Measurements from ENCODE around the gene R3HDML. TPM values are rescaled to one million over a fixed set of nuclear protein-coding genes. Genes with fewer than 3 reads are reported as not detected.

The R3HDML gene
- total RNA-seq, 2 experiments from 2014 or later: not detected

GRCh38 chr20:44328428-44328827 is 8.4 kb upstream of the R3HDML start:
- Mint-ChIP-seq H3K27ac (no peak overlapping the region), H3K36me3 (ENCODE audit: low read depth) (no peaks in the 10 kb centered on the region), H3K4me1 (ENCODE audit: low read depth) (no peaks in the 10 kb centered on the region), H3K27me3 (no peaks in the 10 kb centered on the region), H3K4me3 (no peak overlapping the region), H3K9me3 (no peaks in the 10 kb centered on the region)
- intact Hi-C loops (cut with micrococcal nuclease): no loop called here
- CTCF ChIA-PET: interaction anchor here (1.1 to 4.7 kb wide), 2 partner anchors 11 to 17 kb away, joined by 4 to 25 read pairs; partner anchors contain the start of gene FITM2
- DNase-seq (no peak), ATAC-seq (no peak)
- TF ChIP-seq, protein P1, sequence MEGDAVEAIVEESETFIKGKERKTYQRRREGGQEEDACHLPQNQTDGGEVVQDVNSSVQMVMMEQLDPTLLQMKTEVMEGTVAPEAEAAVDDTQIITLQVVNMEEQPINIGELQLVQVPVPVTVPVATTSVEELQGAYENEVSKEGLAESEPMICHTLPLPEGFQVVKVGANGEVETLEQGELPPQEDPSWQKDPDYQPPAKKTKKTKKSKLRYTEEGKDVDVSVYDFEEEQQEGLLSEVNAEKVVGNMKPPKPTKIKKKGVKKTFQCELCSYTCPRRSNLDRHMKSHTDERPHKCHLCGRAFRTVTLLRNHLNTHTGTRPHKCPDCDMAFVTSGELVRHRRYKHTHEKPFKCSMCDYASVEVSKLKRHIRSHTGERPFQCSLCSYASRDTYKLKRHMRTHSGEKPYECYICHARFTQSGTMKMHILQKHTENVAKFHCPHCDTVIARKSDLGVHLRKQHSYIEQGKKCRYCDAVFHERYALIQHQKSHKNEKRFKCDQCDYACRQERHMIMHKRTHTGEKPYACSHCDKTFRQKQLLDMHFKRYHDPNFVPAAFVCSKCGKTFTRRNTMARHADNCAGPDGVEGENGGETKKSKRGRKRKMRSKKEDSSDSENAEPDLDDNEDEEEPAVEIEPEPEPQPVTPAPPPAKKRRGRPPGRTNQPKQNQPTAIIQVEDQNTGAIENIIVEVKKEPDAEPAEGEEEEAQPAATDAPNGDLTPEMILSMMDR (IDR thresholded peaks at IDR 0.05): no peak
- POLR2A ChIA-PET: no interaction called here

DNA sequence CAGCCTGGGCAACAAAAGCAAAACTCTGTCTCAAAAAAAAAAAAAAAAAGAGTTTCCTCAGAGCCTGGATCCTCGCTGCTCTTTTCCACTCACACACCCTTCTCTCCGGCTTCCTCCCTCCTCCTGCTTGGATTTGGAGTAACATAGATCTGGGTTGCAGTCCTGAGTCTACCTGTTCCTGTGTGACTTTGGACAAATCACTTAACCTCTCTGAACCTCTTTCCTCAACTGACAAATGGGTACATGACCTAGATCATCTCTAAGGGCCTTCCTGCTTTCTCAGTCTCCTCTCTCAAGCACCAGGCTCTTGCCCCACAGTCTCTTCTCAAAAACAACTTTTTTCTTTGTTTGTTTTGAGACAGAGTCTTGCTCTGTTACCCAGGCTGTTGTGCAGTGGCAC is 5.6 kb upstream of the R3HDML start:
- POLR2A ChIA-PET: no interaction called here
- CTCF ChIA-PET: interaction anchor here (1.4 to 1.7 kb wide), 2 partner anchors 20 to 115 kb away, joined by 3 read pairs; partner anchors contain the start of gene FITM2

GRCh38 chr20:44334306-44334705 is 2.5 kb upstream of the R3HDML start:
- Mint-ChIP-seq H3K9me3 (no peaks in the 10 kb centered on the region), H3K36me3 (ENCODE audit: low read depth) (no peaks in the 10 kb centered on the region), H3K4me1 (ENCODE audit: low read depth) (no peaks in the 10 kb centered on the region), H3K27me3 (peaks cover 4% of the 10 kb centered on the region), H3K27ac (no peak overlapping the region), H3K4me3 (no peak overlapping the region)
- intact Hi-C loops (cut with micrococcal nuclease): no loop called here
- POLR2A ChIA-PET: no interaction called here
- no peak for DNase-seq
- no peak for ATAC-seq
- TF ChIP-seq, protein P1 (IDR thresholded peaks at IDR 0.05): no peak
- CTCF ChIA-PET: interaction anchor here (1.1 kb wide), 1 partner anchor 117 kb away, joined by 3 read pairs; no protein-coding TSS in a partner anchor

More for the DNA sequence above, 5.6 kb upstream of the R3HDML start:
- ATAC-seq: no peak
- TF ChIP-seq, protein P1 (IDR thresholded peaks at IDR 0.05): no peak
- DNase-seq: no peak
- Mint-ChIP-seq H3K9me3 (no peaks in the 10 kb centered on the region), H3K4me1 (ENCODE audit: low read depth) (no peaks in the 10 kb centered on the region), H3K4me3 (no peak overlapping the region), H3K27me3 (no peaks in the 10 kb centered on the region), H3K36me3 (ENCODE audit: low read depth) (no peaks in the 10 kb centered on the region), H3K27ac (no peak overlapping the region)
- intact Hi-C loops (cut with micrococcal nuclease): no loop called here

DNA sequence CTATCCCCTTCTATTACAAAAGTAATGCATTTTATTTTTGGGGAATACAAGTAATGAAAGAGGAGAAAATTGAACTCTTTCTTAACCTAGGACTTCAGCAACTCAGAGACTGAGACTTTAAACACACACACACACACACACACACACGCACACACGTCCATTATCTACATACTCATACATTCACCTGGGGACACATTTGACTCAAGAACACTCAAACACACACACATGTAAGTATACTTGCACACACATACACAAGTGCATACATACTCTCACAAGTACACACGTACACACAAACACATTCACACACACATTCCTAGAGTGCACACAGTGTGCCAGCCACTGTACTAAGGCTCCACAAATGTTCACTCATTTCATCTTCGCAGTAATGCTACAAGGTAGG is 2.1 kb upstream of the R3HDML start:
- Mint-ChIP-seq H3K27me3 (peaks cover 4% of the 10 kb centered on the region), H3K9me3 (no peaks in the 10 kb centered on the region), H3K4me1 (ENCODE audit: low read depth) (no peaks in the 10 kb centered on the region), H3K4me3 (no peak overlapping the region), H3K36me3 (ENCODE audit: low read depth) (no peaks in the 10 kb centered on the region), H3K27ac (no peak overlapping the region)
- ATAC-seq: no peak
- TF ChIP-seq, protein P1 (IDR thresholded peaks at IDR 0.05): no peak
- intact Hi-C loops (cut with micrococcal nuclease): no loop called here
- ChIA-PET CTCF (interaction anchor here (1.1 kb wide), 1 partner anchor 118 kb away, joined by 3 read pairs; no protein-coding TSS in a partner anchor), POLR2A (no interaction called here)
- DNase-seq: no peak

GRCh38 chr20:44335675-44336074 is 1.2 kb upstream of the R3HDML start:
- H3K36me3 Mint-ChIP-seq (ENCODE audit: low read depth): no peaks in the 10 kb centered on the region
- ChIA-PET CTCF (no interaction called here), POLR2A (no interaction called here)
- H3K27ac Mint-ChIP-seq: no peak overlapping the region
- peaks cover 4% of the 10 kb centered on the region for H3K27me3 Mint-ChIP-seq
- H3K4me3 Mint-ChIP-seq: no peak overlapping the region
- no peak for ATAC-seq
- no peaks in the 10 kb centered on the region for H3K4me1 Mint-ChIP-seq (ENCODE audit: low read depth)
- no peak for DNase-seq
- TF ChIP-seq, protein P1 (IDR thresholded peaks at IDR 0.05): no peak
- intact Hi-C loops (cut with micrococcal nuclease): no loop called here
- no peaks in the 10 kb centered on the region for H3K9me3 Mint-ChIP-seq
